CD8-positive, alpha-beta memory T cell (primary cell): Measurements from ENCODE around the gene CFTR. TPM values are rescaled to one million over a fixed set of nuclear protein-coding genes. Genes with fewer than 3 reads are reported as not detected.
"Not testable (repeated sequence)": the region's sequence is repeated elsewhere in the genome, so short reads cannot be mapped to it uniquely, and the experiment has no call there.

ENCODE experiments used
- CTCF ChIA-PET: fragments of 350-600 bp; sonication (Branson Sonifier 250); formaldehyde crosslinking; loops from one replicate; lab custom pipeline; 2021; ENCODE audit warnings: antibody characterized with exemption; lab: Charles Lee
- POLR2A ChIA-PET: fragments of 350-600 bp; sonication (Branson Sonifier 250); formaldehyde crosslinking; loops from one replicate; lab custom pipeline; 2021; ENCODE audit warnings: antibody characterized with exemption; lab: Charles Lee
- DNase-seq, 5 donors: peaks; one replicate each; pipeline versions ENCODE4 v3.0.0 to v3.0.0-alpha.2; 2020 to 2022; ENCODE audit warnings: mixed read lengths in 1 of 5
- H3K27ac ChIP-seq: one replicate; pipeline ENCODE4 v1.7.0; 2013; ENCODE audit warnings: low read depth, mild to moderate bottlenecking, low read length, moderate library complexity
- H3K27me3 ChIP-seq: 2 replicates; pipeline ENCODE4 v1.7.0; 2013; ENCODE audit warnings: low read length, mild to moderate bottlenecking; ENCODE audit not compliant: insufficient read depth, poor library complexity, severe bottlenecking
- H3K36me3 ChIP-seq: 2 replicates; pipeline ENCODE4 v1.7.0; 2013; ENCODE audit warnings: mild to moderate bottlenecking, low read length, moderate library complexity; ENCODE audit not compliant: insufficient read depth
- H3K4me1 ChIP-seq: 2 replicates; pipeline ENCODE4 v1.7.0; 2013; ENCODE audit warnings: mild to moderate bottlenecking, low read length, moderate library complexity; ENCODE audit not compliant: insufficient read depth
- H3K4me3 ChIP-seq: 2 replicates; pipeline ENCODE4 v1.7.0; 2013; ENCODE audit warnings: mild to moderate bottlenecking, low read length
- H3K9me3 ChIP-seq: 2 replicates; pipeline ENCODE4 v1.7.0; 2013; ENCODE audit warnings: mild to moderate bottlenecking, low read length
- H3K27ac Mint-ChIP-seq, 8 donors: one replicate each; pipeline ENCODE4 v1.8.0; 2020 to 2021; ENCODE audit warnings: mixed read lengths in 8 of 8, mild to moderate bottlenecking in 6 of 8, inconsistent platforms in 3 of 8, moderate library complexity in 3 of 8
- H3K27me3 Mint-ChIP-seq, 2 donors: one replicate each; pipeline ENCODE4 v1.8.0; 2020 to 2021; ENCODE audit warnings: mixed read lengths in 2 of 2, mild to moderate bottlenecking in 1 of 2, moderate library complexity in 1 of 2
- H3K36me3 Mint-ChIP-seq, 3 donors: one replicate each; pipeline ENCODE4 v1.8.0; 2020 to 2021; ENCODE audit warnings: mixed read lengths in 3 of 3, inconsistent platforms in 1 of 3, mild to moderate bottlenecking in 1 of 3
- H3K4me1 Mint-ChIP-seq, 3 donors: one replicate each; pipeline ENCODE4 v1.8.0; 2020 to 2021; ENCODE audit warnings: mixed read lengths in 3 of 3, inconsistent platforms in 1 of 3, mild to moderate bottlenecking in 1 of 3
- H3K4me3 Mint-ChIP-seq, 7 donors: one replicate each; pipeline ENCODE4 v1.8.0; 2020 to 2021; ENCODE audit warnings: mixed read lengths in 7 of 7, mild to moderate bottlenecking in 6 of 7, moderate library complexity in 4 of 7, inconsistent platforms in 2 of 7
- H3K9me3 Mint-ChIP-seq, 5 donors: one replicate each; pipeline ENCODE4 v1.8.0; 2020 to 2022; ENCODE audit warnings: mixed read lengths in 5 of 5, mild to moderate bottlenecking in 3 of 5, moderate library complexity in 2 of 5, inconsistent platforms in 1 of 5
- polyA plus RNA-seq: library from polyadenylated mRNA; unstranded; fragments of 300-500 nt; fragmentation: Illumina TruSeq; gene quantifications from one replicate; pipeline ENCODE4 v1.2.3, GENCODE V29; 2021
- total RNA-seq, 2 experiments: library from RNA; stranded (reverse); gene quantifications; one replicate each; pipeline ENCODE4 v1.2.3, GENCODE V29; 2021

The CFTR gene
- total and polyA plus RNA-seq, 3 experiments from 2014 or later, result not detected

GRCh38 chr7:117689406-117689805 lies 209.6 kb downstream of the CFTR start:
- no peaks in the 10 kb centered on the region for H3K4me1 Mint-ChIP-seq

DNA sequence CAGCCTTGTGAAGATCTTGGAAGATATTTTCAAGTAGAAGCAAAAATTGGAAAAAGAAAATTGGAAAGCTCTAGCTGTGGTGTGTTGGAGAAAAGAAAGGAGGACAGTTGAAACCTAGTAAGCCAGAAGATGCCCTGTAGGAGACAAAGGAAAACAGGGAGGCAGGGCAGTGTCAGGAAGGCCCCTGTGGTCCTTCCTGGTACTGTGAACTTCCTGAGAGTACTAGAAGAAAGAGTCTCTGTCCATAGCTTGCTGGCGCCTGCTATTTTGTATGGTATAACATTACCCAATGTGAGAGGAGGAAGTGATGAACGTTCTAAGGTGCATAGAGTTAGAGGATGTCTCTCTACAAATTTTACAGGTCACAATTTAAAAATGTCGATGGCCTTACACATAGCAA lies 210.3 kb downstream of the CFTR start:
- no peak overlapping the region for H3K27ac Mint-ChIP-seq
- Histone ChIP-seq H3K4me1 (no peaks in the 10 kb centered on the region), H3K9me3 (no peaks in the 10 kb centered on the region), H3K36me3 (no peaks in the 10 kb centered on the region), H3K27ac (no peak overlapping the region), H3K4me3 (no peak overlapping the region), H3K27me3 (no peaks in the 10 kb centered on the region)
- CTCF ChIA-PET, result no interaction called here
- H3K9me3 Mint-ChIP-seq, result peaks cover 0 to 6% (median 0%) of the 10 kb centered on the region in 5 donors
- no peaks in the 10 kb centered on the region for H3K4me1 Mint-ChIP-seq
- H3K27me3 Mint-ChIP-seq, result no peaks in the 10 kb centered on the region
- POLR2A ChIA-PET, result no interaction called here
- H3K36me3 Mint-ChIP-seq, result peaks cover 0 to 3% (median 0%) of the 10 kb centered on the region in 3 donors
- DNase-seq, result no peak
- no peak overlapping the region for H3K4me3 Mint-ChIP-seq

More at GRCh38 chr7:117689406-117689805, 209.6 kb downstream of the CFTR start:
- H3K27me3 ChIP-seq, result no peaks in the 10 kb centered on the region
- ChIA-PET CTCF (no interaction called here), POLR2A (no interaction called here)
- H3K36me3 Mint-ChIP-seq, result peaks cover 0 to 3% (median 0%) of the 10 kb centered on the region in 3 donors
- no peaks in the 10 kb centered on the region for H3K27me3 Mint-ChIP-seq
- no peak overlapping the region for H3K27ac Mint-ChIP-seq
- no peaks in the 10 kb centered on the region for H3K9me3 ChIP-seq
- no peak for DNase-seq
- H3K4me1 ChIP-seq, result no peaks in the 10 kb centered on the region
- H3K36me3 ChIP-seq, result no peaks in the 10 kb centered on the region
- H3K4me3 Mint-ChIP-seq, result no peak overlapping the region
- H3K27ac ChIP-seq, result no peak overlapping the region
- peaks cover 0 to 6% (median 0%) of the 10 kb centered on the region in 5 donors for H3K9me3 Mint-ChIP-seq
- no peak overlapping the region for H3K4me3 ChIP-seq

DNA sequence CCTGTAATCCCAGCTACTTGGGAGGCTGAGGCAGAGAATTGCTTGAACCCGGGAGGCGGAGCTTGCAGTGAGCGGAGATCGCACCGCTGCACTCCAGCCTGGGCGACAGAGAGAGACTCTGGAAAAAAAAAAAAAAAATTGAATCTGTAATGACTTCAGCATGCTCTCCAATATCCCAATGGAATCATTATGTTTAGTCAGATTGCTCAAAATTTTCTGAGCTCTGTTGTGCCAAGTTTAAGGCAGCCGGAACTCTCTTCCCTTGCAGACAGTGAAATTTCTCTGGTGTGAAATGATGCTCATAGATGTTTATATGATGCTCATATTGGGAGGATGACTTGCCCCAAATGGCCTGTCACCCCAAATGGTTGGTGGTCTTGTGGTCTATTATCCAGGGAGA lies 212.5 kb downstream of the CFTR start:
- Histone ChIP-seq H3K27me3 (no peaks in the 10 kb centered on the region), H3K9me3 (no peaks in the 10 kb centered on the region), H3K36me3 (no peaks in the 10 kb centered on the region), H3K4me3 (no peak overlapping the region), H3K4me1 (no peaks in the 10 kb centered on the region), H3K27ac (no peak overlapping the region)
- peaks cover 0 to 6% (median 0%) of the 10 kb centered on the region in 5 donors for H3K9me3 Mint-ChIP-seq
- ChIA-PET CTCF (no interaction called here), POLR2A (no interaction called here)
- H3K4me1 Mint-ChIP-seq, result no peaks in the 10 kb centered on the region
- no peaks in the 10 kb centered on the region for H3K27me3 Mint-ChIP-seq
- no peak for DNase-seq
- H3K27ac Mint-ChIP-seq, result no peak overlapping the region
- H3K4me3 Mint-ChIP-seq, result no peak overlapping the region
- peaks cover 0 to 3% (median 0%) of the 10 kb centered on the region in 3 donors for H3K36me3 Mint-ChIP-seq

DNA sequence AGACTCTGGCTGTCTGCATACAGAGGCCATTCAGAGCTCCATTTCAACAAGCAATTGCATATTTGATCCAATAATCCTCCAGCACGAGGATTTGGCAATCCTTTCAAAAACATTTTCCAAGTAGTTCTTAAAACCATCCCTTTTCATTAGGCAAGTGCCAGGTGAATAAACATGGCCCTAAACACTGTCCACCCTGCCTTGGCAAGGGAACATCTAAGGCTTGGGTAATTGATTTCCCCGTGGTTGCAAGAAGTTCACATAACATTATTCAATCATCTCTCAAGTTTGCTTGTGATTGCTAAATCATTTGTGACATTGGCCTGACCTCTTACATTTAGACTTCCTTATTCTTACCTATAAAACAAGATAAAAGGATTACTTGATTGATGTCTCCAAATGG lies 218.2 kb downstream of the CFTR start:
- Mint-ChIP-seq H3K27ac (no peak overlapping the region), H3K9me3 (no peaks in the 10 kb centered on the region), H3K4me1 (no peaks in the 10 kb centered on the region), H3K36me3 (no peaks in the 10 kb centered on the region), H3K4me3 (no peak overlapping the region), H3K27me3 (no peaks in the 10 kb centered on the region)
- H3K4me3 ChIP-seq, result no peak overlapping the region
- H3K36me3 ChIP-seq, result no peaks in the 10 kb centered on the region
- POLR2A ChIA-PET, result no interaction called here
- CTCF ChIA-PET, result interaction anchor here (1.4 kb wide), 1 partner anchor 12 kb away, joined by 3 read pairs; no protein-coding TSS in a partner anchor
- no peaks in the 10 kb centered on the region for H3K9me3 ChIP-seq
- no peaks in the 10 kb centered on the region for H3K4me1 ChIP-seq
- no peak for DNase-seq
- no peaks in the 10 kb centered on the region for H3K27me3 ChIP-seq
- no peak overlapping the region for H3K27ac ChIP-seq

DNA sequence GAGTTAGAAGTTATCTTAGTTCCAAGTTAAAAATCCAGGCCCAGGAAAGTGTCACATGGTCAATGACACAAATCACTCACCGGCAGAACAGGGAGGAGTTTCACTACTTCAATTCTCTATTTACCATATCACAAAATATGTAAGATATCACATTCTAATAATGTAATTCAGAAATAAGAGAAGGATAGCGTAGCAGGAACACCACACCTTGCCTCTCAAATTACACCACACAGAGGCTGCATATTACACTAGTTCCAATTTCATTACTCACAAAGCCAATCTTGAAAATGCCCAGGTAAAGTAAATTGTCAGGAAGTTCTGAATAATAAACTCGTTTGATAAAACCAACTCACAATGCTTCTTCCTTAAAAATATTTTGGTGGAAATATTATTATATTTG lies 224.2 kb downstream of the CFTR start:
- no peaks in the 10 kb centered on the region for H3K36me3 Mint-ChIP-seq
- no peaks in the 10 kb centered on the region for H3K9me3 ChIP-seq
- no peak overlapping the region for H3K27ac Mint-ChIP-seq
- no peaks in the 10 kb centered on the region for H3K27me3 Mint-ChIP-seq
- H3K27ac ChIP-seq, result no peak overlapping the region
- no peak overlapping the region for H3K4me3 ChIP-seq
- no peaks in the 10 kb centered on the region for H3K36me3 ChIP-seq
- H3K4me1 Mint-ChIP-seq, result no peaks in the 10 kb centered on the region
- H3K27me3 ChIP-seq, result no peaks in the 10 kb centered on the region
- ChIA-PET CTCF (no interaction called here), POLR2A (no interaction called here)
- H3K9me3 Mint-ChIP-seq, result peaks cover 0 to 3% (median 0%) of the 10 kb centered on the region in 5 donors
- DNase-seq, result no peak
- no peak overlapping the region for H3K4me3 Mint-ChIP-seq
- no peaks in the 10 kb centered on the region for H3K4me1 ChIP-seq

GRCh38 chr7:117705630-117706029 lies 225.8 kb downstream of the CFTR start:
- no peaks in the 10 kb centered on the region for H3K9me3 ChIP-seq
- Mint-ChIP-seq H3K27me3 (no peaks in the 10 kb centered on the region), H3K9me3 (peaks cover 0 to 3% (median 0%) of the 10 kb centered on the region in 5 donors), H3K4me1 (no peaks in the 10 kb centered on the region), H3K4me3 (no peak overlapping the region), H3K27ac (no peak overlapping the region), H3K36me3 (no peaks in the 10 kb centered on the region)
- no peaks in the 10 kb centered on the region for H3K27me3 ChIP-seq
- H3K4me1 ChIP-seq, result no peaks in the 10 kb centered on the region
- ChIA-PET CTCF (no interaction called here), POLR2A (no interaction called here)
- DNase-seq, result no peak
- no peaks in the 10 kb centered on the region for H3K36me3 ChIP-seq
- no peak overlapping the region for H3K27ac ChIP-seq
- H3K4me3 ChIP-seq, result no peak overlapping the region

GRCh38 chr7:117706210-117706609 lies 226.4 kb downstream of the CFTR start:
- no peak overlapping the region for H3K27ac ChIP-seq
- no peaks in the 10 kb centered on the region for H3K36me3 Mint-ChIP-seq
- no peaks in the 10 kb centered on the region for H3K9me3 ChIP-seq
- no peaks in the 10 kb centered on the region for H3K27me3 Mint-ChIP-seq
- no peaks in the 10 kb centered on the region for H3K4me1 Mint-ChIP-seq
- peaks cover 0 to 3% (median 0%) of the 10 kb centered on the region in 5 donors for H3K9me3 Mint-ChIP-seq
- H3K4me3 ChIP-seq, result no peak overlapping the region
- no peaks in the 10 kb centered on the region for H3K27me3 ChIP-seq
- no peaks in the 10 kb centered on the region for H3K36me3 ChIP-seq
- no peak overlapping the region for H3K27ac Mint-ChIP-seq
- H3K4me3 Mint-ChIP-seq, result no peak overlapping the region
- CTCF ChIA-PET, result no interaction called here
- H3K4me1 ChIP-seq, result no peaks in the 10 kb centered on the region
- no peak for DNase-seq
- POLR2A ChIA-PET, result no interaction called here

DNA sequence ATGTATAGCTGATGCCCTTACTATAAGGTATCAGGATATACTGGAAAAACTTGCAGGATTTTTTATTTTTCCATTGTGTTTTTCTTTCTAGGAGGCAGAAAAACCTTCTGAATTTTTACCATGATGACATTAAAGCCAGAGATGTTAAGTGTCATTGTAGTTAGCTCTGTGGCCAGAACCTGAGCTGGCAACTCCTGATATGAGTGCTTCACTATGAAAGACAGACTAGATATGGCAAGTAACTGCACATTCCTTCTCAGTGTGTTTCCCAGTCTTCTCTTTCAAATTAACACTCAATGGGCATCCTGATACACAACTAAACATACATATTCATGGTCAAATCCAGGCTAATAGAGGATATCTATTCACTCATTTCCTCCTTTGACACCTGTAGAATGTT lies 227.3 kb downstream of the CFTR start:
- Histone ChIP-seq H3K27me3 (no peaks in the 10 kb centered on the region), H3K4me1 (no peaks in the 10 kb centered on the region), H3K27ac (no peak overlapping the region), H3K36me3 (no peaks in the 10 kb centered on the region), H3K9me3 (no peaks in the 10 kb centered on the region), H3K4me3 (no peak overlapping the region)
- Mint-ChIP-seq H3K4me3 (no peak overlapping the region), H3K4me1 (no peaks in the 10 kb centered on the region), H3K27me3 (no peaks in the 10 kb centered on the region), H3K9me3 (peaks cover 0 to 3% (median 0%) of the 10 kb centered on the region in 5 donors), H3K36me3 (no peaks in the 10 kb centered on the region), H3K27ac (no peak overlapping the region)
- no peak for DNase-seq
- ChIA-PET CTCF (no interaction called here), POLR2A (no interaction called here)

DNA sequence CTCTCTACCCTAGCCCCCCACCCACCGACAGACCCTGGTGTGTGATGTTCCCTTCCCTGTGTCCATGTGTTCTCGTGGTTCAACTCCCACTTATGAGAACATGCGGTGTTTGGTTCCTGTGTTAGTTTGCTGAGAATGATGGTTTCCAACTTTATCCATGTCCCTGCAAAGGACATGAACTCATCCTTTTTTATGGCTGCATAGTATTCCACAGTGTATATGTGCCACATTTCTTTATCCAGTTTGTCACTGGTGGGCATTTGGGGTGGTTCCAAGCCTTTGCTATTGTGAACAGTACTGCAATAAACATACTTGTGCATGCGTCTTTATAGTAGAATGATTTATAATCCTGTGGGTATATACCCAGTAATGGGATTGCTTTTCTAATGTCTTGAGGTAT lies 228.3 kb downstream of the CFTR start:
- H3K4me3 ChIP-seq, H3K9me3 ChIP-seq, H3K27ac ChIP-seq, H3K4me1 ChIP-seq, H3K4me1 Mint-ChIP-seq, H3K4me3 Mint-ChIP-seq, H3K27ac Mint-ChIP-seq, CTCF ChIA-PET, H3K27me3 Mint-ChIP-seq, H3K36me3 Mint-ChIP-seq, DNase-seq, H3K9me3 Mint-ChIP-seq, H3K36me3 ChIP-seq, H3K27me3 ChIP-seq, POLR2A ChIA-PET: not testable (repeated sequence)
